NCI-H1092 (cell line): Measurements from ENCODE around the gene SH3GLB2.
A peak's percentile ranks its signal among the peaks of the same experiment; 100 is the strongest.
"Not testable (repeated sequence)": the region's sequence is repeated elsewhere in the genome, so short reads cannot be mapped to it uniquely, and the experiment has no call there.

Experiments
- DNase-seq: peaks from one replicate; lab custom pipeline; 2025; lab: John Stamatoyannopoulos, UW

The SH3GLB2 gene

GRCh38 chr9:129053020-129053419, 24.9 kb upstream of the SH3GLB2 start:
- DNase-seq = no peak

- DNase-seq = no peak
Measured at GRCh38 chr9:129052592-129052991, 24.5 kb upstream of the SH3GLB2 start.

GRCh38 chr9:129042016-129042415, 13.9 kb upstream of the SH3GLB2 start:
- no peak for DNase-seq

- no peak for DNase-seq
Measured at GRCh38 chr9:129040113-129040643, 12.0 kb upstream of the SH3GLB2 start.

- DNase-seq = no peak
Measured at GRCh38 chr9:129038109-129038852, 10.2 kb upstream of the SH3GLB2 start.

DNA sequence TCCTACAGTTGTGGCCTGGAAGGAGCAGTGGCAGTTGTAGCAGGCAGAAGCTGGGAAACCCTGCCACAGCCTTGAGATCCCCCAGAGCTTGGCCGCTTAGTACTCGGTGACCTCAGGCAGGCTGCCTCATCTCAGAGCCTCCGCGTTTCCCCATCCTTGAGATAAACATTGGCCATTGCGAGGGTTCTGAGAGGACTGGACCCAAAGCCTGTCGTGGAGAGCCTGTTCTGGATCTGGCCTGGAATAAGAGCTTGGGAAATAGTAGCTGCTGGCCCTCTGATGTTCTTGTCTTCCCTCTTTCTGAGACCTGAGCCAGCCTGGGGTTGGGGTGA, 9.6 kb upstream of the SH3GLB2 start:
- no peak for DNase-seq

DNA sequence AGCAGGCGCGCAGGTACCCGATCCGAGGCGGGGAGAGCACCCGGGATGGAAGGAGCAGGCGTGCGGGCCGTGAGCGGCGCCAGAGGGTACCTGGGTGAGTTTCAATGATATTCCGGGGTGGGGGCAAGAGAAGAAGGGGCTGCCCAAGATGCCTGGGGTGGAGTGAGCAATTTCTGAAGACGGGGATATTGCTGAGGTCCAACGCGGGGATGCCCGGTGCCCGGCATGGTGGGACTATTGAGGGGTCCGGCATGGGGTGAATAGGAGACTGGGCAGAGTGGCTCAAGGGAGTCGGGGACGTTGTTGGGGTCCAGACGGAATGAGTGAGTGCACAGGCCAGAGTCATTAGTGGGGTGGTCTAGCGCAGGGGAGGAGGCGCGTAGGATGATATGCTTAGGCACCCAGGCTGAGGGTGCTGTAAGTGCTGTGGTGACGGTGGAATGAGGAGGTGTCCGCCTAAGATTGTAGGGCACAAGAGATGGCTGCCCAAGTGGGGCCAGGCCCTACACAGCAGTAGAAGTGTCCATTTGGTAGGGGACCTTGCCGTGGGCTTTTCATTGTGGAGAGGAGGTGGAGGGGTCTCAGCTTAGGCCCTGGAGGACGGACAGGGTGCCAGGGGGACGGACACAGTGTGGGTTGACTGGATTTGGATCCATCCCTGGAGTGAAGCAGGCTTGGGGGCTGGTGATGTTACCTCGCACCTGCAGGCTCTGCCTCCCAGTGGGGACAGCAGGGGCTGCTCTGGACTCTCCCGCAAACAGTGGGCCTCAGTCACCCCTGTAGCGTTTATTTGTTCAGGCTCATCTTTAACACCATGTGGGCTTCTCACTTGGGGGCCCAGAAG, 9.0 kb upstream of the SH3GLB2 start:
- DNase-seq = no peak

- DNase-seq = peak; percentile 99
Measured at GRCh38 chr9:129036241-129036922, 8.3 kb upstream of the SH3GLB2 start, which contains the start of gene MIGA2. Gene MIGA2 (plus strand): TSS chr9:129036626. CDS start chr9:129040595, 3,969 bp downstream.

GRCh38 chr9:129035838-129036237, 7.7 kb upstream of the SH3GLB2 start:
- DNase-seq = not testable (repeated sequence)

DNA sequence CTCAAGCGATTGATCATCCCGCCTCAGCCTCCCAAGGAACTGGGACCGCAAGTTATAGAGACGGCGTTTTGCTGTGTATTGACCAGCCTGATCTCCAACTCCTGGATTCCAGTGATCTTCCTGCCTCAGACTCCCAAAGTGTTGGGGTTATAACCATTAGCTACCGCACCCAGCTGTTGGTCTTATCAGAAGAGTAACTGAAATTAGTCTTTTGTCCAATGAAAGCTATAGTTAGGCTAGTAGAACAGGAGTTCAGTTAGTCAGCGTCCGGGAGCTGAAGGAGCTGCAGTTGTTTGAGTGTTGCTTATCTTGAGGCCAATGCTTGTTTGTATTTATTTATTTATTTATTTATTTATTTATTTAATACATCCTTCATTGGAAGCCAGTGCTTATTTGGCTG, 5.1 kb upstream of the SH3GLB2 start:
- no peak for DNase-seq

DNA sequence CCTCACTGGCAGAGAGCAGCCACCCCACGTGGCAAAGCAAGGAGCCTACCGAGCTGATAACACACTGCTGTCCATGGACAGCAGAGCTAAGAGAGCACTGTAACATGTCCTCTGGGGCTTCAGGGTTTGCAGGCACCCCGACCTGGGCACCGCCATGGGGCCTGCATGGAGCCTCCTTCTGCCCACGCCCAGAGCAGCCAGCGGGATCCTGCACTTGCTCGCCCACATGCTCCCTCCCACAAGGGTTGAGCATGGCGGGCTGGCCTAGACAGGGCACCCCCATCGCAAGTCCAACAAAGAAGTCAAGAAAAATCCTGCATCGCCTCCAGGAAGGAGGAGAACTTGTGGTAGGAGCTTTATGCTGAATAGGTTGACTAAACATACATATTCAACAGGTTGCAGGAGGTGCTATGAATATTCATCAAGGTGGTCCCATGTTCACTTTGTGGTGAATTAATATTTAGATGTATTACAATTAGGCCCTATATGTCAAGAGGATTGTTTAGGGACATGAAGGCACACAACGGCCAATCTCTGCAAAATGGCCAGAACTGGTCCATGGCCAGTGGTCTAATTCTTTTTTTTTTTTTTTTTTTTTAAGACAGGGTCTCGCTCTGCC, 4.5 kb upstream of the SH3GLB2 start:
- no peak for DNase-seq

- DNase-seq = no peak
Measured at GRCh38 chr9:129031514-129031913, 3.4 kb upstream of the SH3GLB2 start.

DNA sequence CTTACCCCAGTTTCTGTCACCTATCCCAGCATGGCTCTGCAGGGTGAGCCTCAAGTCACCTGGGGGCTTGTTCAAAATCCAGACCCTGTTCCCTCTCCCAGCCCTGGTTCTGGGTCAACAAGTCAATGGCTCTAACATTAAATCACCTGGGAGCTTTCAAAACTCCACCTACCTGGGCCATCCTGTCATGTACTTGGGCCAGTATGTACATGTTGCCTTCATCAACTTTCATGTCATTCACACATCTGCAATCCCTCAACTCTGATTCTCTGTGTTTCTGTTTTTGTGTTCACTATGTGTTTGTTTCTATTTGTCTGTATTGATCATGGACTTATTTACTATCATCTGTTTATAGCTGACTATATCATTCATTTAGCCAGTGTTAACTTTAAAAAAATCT, 2.1 kb upstream of the SH3GLB2 start:
- DNase-seq = no peak

- peak; percentile 56 for DNase-seq
Measured at GRCh38 chr9:129027685-129028191, 393 bp downstream of the SH3GLB2 start.

- DNase-seq = no peak
Measured at GRCh38 chr9:129027224-129027684, 877 bp downstream of the SH3GLB2 start.

DNA sequence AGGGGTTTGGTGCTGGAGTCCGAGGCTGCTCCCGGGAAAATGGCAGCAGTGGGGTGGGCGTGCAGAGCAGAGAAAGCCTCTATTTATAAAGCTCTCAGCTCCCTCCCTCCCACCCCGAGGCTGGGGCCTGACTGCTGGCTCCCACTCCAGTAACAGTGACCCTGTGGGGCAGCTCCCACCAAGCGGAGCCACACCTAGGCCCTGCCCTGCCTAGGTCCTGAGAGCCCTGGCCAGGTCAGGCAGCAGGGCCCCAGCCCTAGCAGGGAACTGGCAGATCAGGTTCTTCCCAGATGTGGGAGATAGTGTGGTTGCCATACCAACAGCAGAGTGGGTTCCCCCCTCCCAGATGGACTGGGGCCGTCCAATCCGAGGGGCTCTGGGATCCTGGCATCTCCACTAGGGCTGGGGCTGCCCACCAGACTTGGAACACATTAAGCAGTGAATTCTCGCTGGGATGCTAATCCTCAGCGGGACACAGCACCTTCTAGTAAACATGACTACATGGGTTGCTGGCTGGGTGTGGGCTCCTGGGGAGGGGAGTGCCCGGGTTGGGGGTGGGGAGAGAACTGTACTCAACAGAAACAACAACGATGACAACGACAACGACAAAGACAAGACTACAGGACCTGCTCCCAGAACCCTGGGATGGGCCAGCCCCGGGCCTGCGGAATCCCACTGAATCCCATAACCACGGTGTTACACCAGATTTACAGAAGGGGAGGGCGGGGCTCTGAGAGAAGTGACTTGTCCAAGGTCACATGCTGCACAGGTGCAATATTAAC, 1.5 kb downstream of the SH3GLB2 start:
- DNase-seq = no peak

- no peak for DNase-seq
Measured at GRCh38 chr9:129023908-129024233, 4.3 kb downstream of the SH3GLB2 start.

GRCh38 chr9:129023036-129023907, 4.9 kb downstream of the SH3GLB2 start:
- DNase-seq = no peak

GRCh38 chr9:129022037-129022436, 6.1 kb downstream of the SH3GLB2 start:
- DNase-seq = no peak

DNA sequence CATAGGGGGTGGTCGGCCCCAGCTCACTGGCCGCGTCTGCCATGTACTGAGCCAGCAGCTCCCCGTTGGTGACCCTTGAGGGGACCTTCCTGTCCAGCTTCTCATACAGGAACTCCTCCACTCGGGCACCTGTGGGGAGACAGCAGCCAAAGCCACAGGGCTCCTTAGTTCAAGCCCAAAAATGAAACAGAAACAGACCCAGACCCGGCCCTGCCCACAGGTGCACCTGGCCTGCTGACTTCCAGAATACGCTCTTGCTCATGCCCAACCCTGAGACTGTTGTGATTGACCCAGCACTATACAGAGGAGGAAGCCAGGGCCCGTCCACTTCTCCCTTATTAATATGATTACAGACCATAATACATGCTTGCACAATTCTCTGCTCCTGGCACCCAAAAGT, 7.0 kb downstream of the SH3GLB2 start:
- no peak for DNase-seq
